HG02763 (cell line): ENCODE measurements around the gene UNC5C.

Experiments used
- ATAC-seq: cut with Tn5 transposase; IDR thresholded peaks from one replicate; pipeline ENCODE4 v1.9.1; 2021; ENCODE audit warnings: mild to moderate bottlenecking, moderate library complexity; ENCODE audit not compliant: unreplicated experiment

Gene UNC5C

GRCh38 chr4:95231681-95232080, 317.1 kb downstream of the UNC5C start:
- no peak for ATAC-seq

GRCh38 chr4:95225849-95226248, 322.9 kb downstream of the UNC5C start:
- ATAC-seq: no peak

GRCh38 chr4:95224402-95224801, 324.4 kb downstream of the UNC5C start:
- ATAC-seq: no peak

DNA sequence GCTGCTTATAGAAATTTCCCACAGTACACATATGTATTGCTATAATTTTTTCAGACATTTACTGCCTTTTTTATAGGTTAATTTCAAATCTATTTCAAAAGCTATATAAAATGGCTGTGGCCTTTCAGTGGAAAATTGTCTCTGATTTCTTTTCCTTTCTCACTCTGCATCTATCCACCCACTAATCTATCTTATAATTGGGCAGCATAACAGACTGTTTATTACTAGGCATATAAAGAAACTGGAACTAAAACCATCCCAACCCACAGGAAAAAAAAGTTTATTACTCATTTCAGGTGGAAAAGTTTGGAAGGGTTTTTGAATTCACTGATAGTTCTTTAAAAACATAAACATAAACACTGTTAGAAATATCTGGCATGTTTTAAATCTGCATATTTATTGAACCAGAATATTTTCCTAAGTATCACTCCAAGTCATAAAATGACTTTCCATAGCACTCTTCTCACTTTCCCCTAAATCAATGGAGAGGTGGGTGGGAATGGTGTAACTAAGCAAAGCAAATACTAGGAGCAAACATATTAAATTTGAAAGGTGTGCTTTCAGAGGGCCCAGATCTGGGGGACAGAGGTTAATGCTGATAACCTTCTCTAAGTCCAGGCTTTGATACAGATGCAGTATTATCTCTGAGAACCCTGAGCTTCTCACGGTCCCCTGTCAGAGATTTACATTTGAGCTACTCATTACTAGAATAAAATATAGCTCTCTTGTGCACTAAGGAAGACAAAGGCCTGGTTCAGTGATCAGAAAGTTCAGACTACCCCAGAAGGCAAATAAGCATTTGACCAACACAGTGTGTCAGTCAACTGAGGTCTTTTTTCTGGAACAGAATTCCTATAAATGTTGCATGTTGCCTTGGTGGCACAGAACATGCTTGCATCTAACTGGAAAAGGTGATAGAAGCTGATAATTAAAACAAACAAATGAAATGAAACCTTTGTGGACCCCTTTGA, 328.3 kb downstream of the UNC5C start:
- ATAC-seq: no peak

- ATAC-seq: no peak
Observed at GRCh38 chr4:95219109-95219508, 329.7 kb downstream of the UNC5C start.

DNA sequence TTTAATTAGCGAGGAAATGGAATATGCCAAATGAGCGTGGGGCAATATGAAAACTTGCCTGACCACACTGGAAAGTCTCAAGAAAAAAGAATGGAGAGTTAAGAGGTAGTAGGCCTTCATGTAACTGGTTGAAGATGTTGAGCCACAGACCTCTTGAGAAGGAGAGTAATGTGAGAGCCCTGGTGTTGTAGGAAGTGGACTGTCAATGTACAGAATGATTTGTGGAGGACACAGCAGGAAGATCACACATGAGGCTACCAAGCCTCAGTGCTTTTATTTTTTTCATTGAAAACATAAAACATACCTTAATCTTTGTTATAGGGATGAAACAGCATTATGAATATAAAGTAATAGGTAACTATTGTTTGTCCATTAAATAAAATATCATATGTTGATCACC, 331.6 kb downstream of the UNC5C start:
- no peak for ATAC-seq

- ATAC-seq: no peak
Observed at GRCh38 chr4:95216636-95217035, 332.1 kb downstream of the UNC5C start.

DNA sequence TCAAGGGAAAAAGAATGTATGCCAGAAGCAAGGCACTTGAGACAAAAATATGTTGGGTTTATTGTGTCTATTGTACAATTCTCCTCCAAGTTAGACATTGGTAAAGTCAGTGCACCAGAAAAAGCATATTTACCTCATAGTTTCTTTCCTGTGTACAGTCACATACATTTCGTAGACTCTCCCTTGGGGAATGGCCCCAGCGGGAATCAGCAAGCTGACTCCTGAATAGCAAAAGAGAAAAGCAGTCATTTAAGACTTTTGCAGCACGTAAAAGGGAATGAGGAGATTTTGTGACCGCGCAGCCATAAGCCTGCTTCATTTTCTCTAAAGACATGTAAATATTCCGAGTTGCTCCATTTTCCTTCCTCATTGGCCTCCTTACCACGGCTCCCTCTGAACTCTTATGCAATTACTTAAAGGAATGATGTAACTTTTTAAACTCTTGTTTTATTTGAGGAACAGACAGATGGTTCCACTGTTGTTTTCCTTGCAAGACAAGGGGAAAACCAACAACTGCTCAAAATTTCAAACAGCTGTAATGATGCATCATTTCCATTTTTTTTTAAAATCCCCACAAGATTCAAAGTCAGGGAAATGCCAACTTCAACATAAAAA, 332.7 kb downstream of the UNC5C start:
- no peak for ATAC-seq

DNA sequence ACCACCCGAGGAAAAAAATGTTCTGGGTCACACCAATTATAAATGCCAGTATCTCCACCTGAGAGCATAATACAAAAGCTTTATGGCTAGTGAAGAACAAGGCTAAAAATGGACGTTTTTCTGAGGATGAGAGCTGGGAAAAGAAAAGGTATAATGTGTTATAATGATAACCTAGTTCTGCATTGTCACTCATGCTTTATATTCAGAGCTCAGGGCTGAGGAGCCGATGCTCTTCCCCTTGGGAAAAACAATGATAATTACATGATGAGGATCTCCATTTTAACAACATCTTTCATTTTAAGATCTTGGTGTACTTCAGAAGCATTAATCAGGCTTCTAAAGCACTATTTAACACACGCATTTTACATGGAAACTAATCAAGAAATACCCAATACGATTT, 333.7 kb downstream of the UNC5C start:
- ATAC-seq: no peak

- no peak for ATAC-seq
Observed at GRCh38 chr4:95214408-95214807, 334.4 kb downstream of the UNC5C start.

DNA sequence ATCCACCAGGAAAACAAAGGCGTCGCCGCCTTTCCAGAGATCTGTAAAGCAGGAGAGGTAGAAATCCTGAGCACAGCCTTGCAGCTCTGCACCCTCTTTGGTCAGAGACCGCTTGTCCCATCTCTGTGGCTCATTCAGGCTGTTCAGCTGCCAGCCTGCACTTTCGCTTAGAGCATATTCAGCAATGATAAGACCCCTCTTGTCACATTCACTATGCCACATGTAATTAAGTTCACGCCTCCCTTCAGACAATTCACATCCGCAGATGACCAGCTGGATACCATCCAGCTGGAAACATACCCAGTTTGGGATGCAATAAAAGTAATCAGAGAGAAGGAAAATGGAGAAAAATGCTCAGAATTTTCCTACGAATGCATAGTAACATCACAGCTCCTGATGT, 335.4 kb downstream of the UNC5C start:
- no peak for ATAC-seq

DNA sequence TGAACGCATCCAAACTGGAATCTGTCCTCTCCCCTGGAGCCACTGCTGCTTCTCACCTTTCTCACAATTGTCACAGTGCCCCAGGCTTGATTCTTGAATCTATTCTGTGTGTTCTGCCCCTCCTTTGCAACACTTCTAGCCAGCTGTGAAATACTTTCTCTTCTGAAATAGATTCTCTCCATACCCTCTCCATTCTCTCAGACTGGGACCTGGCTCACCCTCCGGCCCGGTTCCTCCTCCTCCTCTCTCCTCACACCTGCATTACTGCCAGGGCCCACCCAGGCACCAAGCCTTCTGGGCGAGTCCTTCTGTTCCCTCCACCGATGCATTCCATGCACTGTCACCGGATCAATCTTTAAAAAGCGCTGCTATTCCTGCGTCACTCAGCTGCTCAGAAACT, 336.1 kb downstream of the UNC5C start:
- ATAC-seq: no peak

DNA sequence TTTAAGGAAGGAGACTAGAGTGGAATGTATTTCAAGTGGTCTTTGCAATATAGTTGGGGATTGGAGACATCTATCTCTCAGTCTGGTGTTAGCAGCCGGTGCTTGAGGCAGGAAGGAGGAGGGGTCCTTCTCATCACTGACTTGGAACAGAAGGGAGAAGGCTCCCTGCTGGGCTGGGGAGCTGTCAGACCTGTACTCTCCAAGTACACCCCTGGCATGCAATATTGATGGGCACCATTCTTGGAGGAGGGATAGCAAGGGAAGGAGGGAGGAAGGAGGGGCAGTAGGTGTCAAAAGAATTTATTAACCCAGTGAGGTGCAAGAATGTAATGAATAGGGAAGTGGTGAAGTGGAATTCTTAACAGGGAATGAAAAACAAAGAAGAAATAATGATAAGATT, 338.8 kb downstream of the UNC5C start:
- ATAC-seq: no peak

GRCh38 chr4:95204873-95205272, 343.9 kb downstream of the UNC5C start:
- ATAC-seq: no peak

- no peak for ATAC-seq
Observed at GRCh38 chr4:95204267-95204844, 344.4 kb downstream of the UNC5C start.

DNA sequence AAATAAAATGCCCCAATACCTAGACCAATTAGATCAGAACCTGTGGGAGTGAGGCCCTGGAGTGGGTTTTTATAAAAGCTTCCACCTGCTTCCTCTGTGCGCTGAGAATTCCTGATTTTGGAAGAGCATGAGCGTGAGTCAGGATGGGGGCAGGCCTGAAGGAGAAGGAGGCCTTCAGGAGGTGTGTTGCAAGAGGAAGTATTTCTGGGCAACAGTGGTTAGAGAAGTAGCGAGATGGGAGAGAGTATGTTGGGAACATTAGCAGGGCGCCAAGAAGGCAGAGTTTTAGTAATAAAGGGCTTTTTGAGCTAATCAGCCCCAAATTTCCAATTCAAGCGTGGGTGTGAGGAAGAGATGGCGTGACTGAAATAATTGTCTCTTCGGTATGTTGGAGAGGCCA, 349.8 kb downstream of the UNC5C start:
- ATAC-seq: no peak

DNA sequence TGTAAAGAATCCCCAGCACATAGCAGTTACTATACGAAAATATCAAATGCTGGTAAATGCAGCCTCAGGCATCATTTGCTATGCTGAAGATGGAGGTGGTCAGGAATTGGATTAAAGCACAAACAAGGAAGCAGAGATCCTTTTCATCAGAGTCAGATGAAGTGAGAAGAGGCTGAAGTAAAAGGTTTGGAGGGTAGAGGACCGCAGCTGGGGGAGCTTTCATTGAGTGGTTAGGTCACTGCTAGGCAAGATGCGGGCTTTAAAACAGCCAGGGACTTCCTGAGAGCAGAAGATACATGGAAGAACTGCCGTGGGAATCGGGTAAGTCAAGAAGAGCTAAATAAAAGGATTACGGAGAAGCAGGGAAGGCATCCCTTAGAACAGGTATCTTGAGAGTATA, 351.4 kb downstream of the UNC5C start:
- no peak for ATAC-seq

- no peak for ATAC-seq
Observed at GRCh38 chr4:95193391-95194224, 355.2 kb downstream of the UNC5C start.

DNA sequence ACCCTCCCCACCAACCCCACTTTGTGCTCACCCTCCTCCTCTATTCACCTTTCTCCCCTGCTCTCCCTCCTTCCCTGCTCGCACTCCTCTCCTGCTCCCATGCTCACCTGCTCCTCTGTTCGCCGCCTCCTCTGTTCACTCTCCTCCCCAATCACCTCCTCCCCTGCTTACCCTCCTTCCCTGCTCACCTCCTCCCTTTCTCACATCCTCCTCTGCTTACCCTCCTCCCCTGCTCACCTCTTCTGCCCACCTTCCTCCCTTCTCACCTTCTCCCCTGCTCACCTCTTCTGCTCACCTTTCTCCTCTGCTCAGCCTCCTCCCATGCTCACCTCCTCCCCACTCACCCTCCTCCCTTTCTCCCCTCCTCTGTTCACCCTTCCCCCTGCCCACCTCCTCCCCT, 357.2 kb downstream of the UNC5C start:
- ATAC-seq: no peak

DNA sequence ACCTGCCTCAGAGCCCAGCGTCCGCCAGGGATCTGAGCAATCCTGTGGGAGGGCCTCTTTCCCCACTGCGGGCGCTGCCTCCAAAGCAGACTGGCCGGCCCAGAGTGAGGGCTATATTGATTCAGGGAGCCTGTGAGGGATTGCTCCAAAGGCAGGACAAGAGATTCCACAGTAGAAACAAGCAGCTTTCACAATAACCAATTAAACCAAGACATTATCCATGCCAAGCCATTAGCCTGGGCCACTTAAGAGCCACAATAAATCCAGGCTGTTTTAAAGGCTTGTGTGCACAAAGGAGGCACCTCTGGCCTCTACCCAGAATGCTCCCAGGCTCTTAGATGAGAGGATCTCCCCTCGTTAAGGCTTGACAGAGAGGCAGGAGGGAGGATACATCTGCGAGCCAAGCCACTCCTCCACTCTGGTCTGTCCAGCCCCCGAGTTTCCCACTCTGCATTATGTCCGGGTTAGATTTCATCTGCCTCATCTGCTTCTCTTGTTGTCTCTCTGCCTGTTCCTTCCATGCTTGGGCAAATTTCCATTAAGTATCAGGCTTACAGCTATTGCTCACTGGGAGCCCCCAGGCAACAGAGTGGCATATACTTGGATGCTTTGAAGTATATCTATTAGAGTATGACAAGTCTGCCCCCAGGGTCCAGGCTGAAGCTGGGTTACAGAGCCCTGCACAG, 357.9 kb downstream of the UNC5C start:
- no peak for ATAC-seq
